NCI-H2081 treated with DMSO at 0.1 percent for 48 hours (cell line): ENCODE results near the gene THSD7A.

ENCODE experiments used
- DNase-seq: peaks from one replicate; lab custom pipeline; 2025; lab: John Stamatoyannopoulos, UW

The THSD7A gene

GRCh38 chr7:11831736-11832495, at the start of gene THSD7A:
Gene THSD7A (minus strand): TSS chr7:11832198. CDS start chr7:11831946, 252 bp downstream.
- no peak for DNase-seq

GRCh38 chr7:11881680-11882079, 49.7 kb upstream of the THSD7A start:
- no peak for DNase-seq

- DNase-seq = no peak
Observed at GRCh38 chr7:11875635-11876034, 43.6 kb upstream of the THSD7A start.

- no peak for DNase-seq
Observed at GRCh38 chr7:11865671-11866070, 33.7 kb upstream of the THSD7A start.

- DNase-seq = no peak
Observed at GRCh38 chr7:11858622-11859302, 26.8 kb upstream of the THSD7A start.

- DNase-seq = no peak
Observed at GRCh38 chr7:11858026-11858425, 26.0 kb upstream of the THSD7A start.

- DNase-seq = no peak
Observed at GRCh38 chr7:11848251-11848650, 16.3 kb upstream of the THSD7A start.

GRCh38 chr7:11847336-11847735, 15.3 kb upstream of the THSD7A start:
- DNase-seq = no peak

GRCh38 chr7:11846361-11846955, 14.5 kb upstream of the THSD7A start:
- DNase-seq = no peak

GRCh38 chr7:11843113-11843765, 11.2 kb upstream of the THSD7A start:
- no peak for DNase-seq

GRCh38 chr7:11841657-11842056, 9.7 kb upstream of the THSD7A start:
- DNase-seq = no peak

- no peak for DNase-seq
Observed at GRCh38 chr7:11835260-11835659, 3.3 kb upstream of the THSD7A start.

- no peak for DNase-seq
Observed at GRCh38 chr7:11833431-11833830, 1.4 kb upstream of the THSD7A start.

- no peak for DNase-seq
Observed at GRCh38 chr7:11831156-11831735, 752 bp downstream of the THSD7A start.

GRCh38 chr7:11830582-11831155, 1.3 kb downstream of the THSD7A start:
- no peak for DNase-seq

GRCh38 chr7:11829954-11830353, 2.0 kb downstream of the THSD7A start:
- DNase-seq = no peak

- no peak for DNase-seq
Observed at GRCh38 chr7:11819947-11820346, 12.1 kb downstream of the THSD7A start.

GRCh38 chr7:11819271-11819670, 12.7 kb downstream of the THSD7A start:
- DNase-seq = no peak

GRCh38 chr7:11818281-11818680, 13.7 kb downstream of the THSD7A start:
- no peak for DNase-seq

GRCh38 chr7:11817111-11817740, 14.8 kb downstream of the THSD7A start:
- no peak for DNase-seq

GRCh38 chr7:11811709-11812108, 20.3 kb downstream of the THSD7A start:
- DNase-seq = no peak
